Cardiac muscle cell (in vitro differentiated cells and primary cell): ENCODE measurements around the gene B3GAT1. TPM values are rescaled to one million over a fixed set of nuclear protein-coding genes. Genes with fewer than 3 reads are reported as not detected.

ENCODE experiments used
- DNase-seq, 2 donors: peaks; one replicate each; pipeline versions ENCODE4 v3.0.0 to v3.0.0-alpha.2; 2010 to 2017; ENCODE audit warnings: low read depth in 1 of 2, low spot score in 1 of 2
- H3K27ac ChIP-seq: fragments of 200-600 bp; sonication (generic); 2 replicates; pipeline ENCODE4 v1.5.1; 2016
- H3K27me3 ChIP-seq: fragments of 200-600 bp; sonication (generic); 2 replicates; pipeline ENCODE4 v1.6.0; 2016; ENCODE audit warnings: control low read depth
- H3K36me3 ChIP-seq: fragments of 200-600 bp; sonication (generic); 2 replicates; pipeline ENCODE4 v1.5.1; 2016; ENCODE audit warnings: control low read depth
- H3K4me1 ChIP-seq: fragments of 200-600 bp; sonication (generic); 2 replicates; pipeline ENCODE4 v1.8.1; 2017; ENCODE audit warnings: low read depth, mild to moderate bottlenecking, mixed run types
- H3K4me3 ChIP-seq: fragments of 200-600 bp; sonication (generic); 2 replicates; pipeline ENCODE4 v1.5.1; 2016; ENCODE audit warnings: mild to moderate bottlenecking
- H3K9me3 ChIP-seq: fragments of 200-600 bp; sonication (generic); 2 replicates; pipeline ENCODE4 v1.5.1; 2017; ENCODE audit warnings: low read depth, mild to moderate bottlenecking, control low read depth
- CTCF ChIP-seq: IDR thresholded peaks from 2 replicates; pipeline ENCODE4 v1.5.1; 2012; ENCODE audit warnings: low read depth, mild to moderate bottlenecking, low read length
- polyA plus RNA-seq: library from polyadenylated mRNA; unstranded; fragments of >200 nt; fragmentation: Nextera tagmentation; extraction: Ambion mirVana; gene quantifications from 2 replicates; pipeline ENCODE4 v1.2.1, GENCODE V29; 2016
- total RNA-seq: library from RNA; depleted of rRNA; stranded (reverse); fragments of >200 nt; gene quantifications from 2 replicates; pipeline ENCODE4 v1.2.3, GENCODE V29; 2016

The B3GAT1 gene
- total and polyA plus RNA-seq, 2 experiments from 2014 or later: 1.5 TPM; not detected in 1

- Histone ChIP-seq H3K36me3 (no peaks in the 10 kb centered on the region), H3K4me3 (no peak overlapping the region), H3K27me3 (peaks cover 27% of the 10 kb centered on the region), H3K27ac (no peak overlapping the region), H3K9me3 (no peaks in the 10 kb centered on the region), H3K4me1 (no peaks in the 10 kb centered on the region)
- no peak for DNase-seq
- no peak for TF ChIP-seq CTCF
Measured at GRCh38 chr11:134406264-134407185, 5.5 kb downstream of the B3GAT1 start.

- peaks cover 21% of the 10 kb centered on the region for H3K27me3 ChIP-seq
- no peak for DNase-seq
- H3K36me3 ChIP-seq: no peaks in the 10 kb centered on the region
- H3K4me3 ChIP-seq: no peak overlapping the region
- H3K4me1 ChIP-seq: no peaks in the 10 kb centered on the region
- TF ChIP-seq CTCF: no peak
- no peak overlapping the region for H3K27ac ChIP-seq
- no peaks in the 10 kb centered on the region for H3K9me3 ChIP-seq
Measured at GRCh38 chr11:134405841-134406240, 6.2 kb downstream of the B3GAT1 start.

- H3K27me3 ChIP-seq: peaks cover 16% of the 10 kb centered on the region
- no peak overlapping the region for H3K27ac ChIP-seq
- H3K4me3 ChIP-seq: no peak overlapping the region
- no peaks in the 10 kb centered on the region for H3K36me3 ChIP-seq
- DNase-seq: no peak
- no peak for TF ChIP-seq CTCF
- no peaks in the 10 kb centered on the region for H3K9me3 ChIP-seq
- H3K4me1 ChIP-seq: no peaks in the 10 kb centered on the region
Measured at GRCh38 chr11:134405436-134405835, 6.6 kb downstream of the B3GAT1 start.

GRCh38 chr11:134404575-134405341, 7.3 kb downstream of the B3GAT1 start:
- H3K27ac ChIP-seq: no peak overlapping the region
- DNase-seq: no peak
- no peaks in the 10 kb centered on the region for H3K9me3 ChIP-seq
- H3K27me3 ChIP-seq: peaks cover 10% of the 10 kb centered on the region
- no peaks in the 10 kb centered on the region for H3K36me3 ChIP-seq
- no peak overlapping the region for H3K4me3 ChIP-seq
- no peaks in the 10 kb centered on the region for H3K4me1 ChIP-seq
- TF ChIP-seq CTCF: no peak

- H3K9me3 ChIP-seq: no peaks in the 10 kb centered on the region
- DNase-seq: no peak
- H3K36me3 ChIP-seq: no peaks in the 10 kb centered on the region
- H3K27me3 ChIP-seq: no peaks in the 10 kb centered on the region
- no peaks in the 10 kb centered on the region for H3K4me1 ChIP-seq
- TF ChIP-seq CTCF: no peak
- H3K4me3 ChIP-seq: no peak overlapping the region
- no peak overlapping the region for H3K27ac ChIP-seq
Measured at GRCh38 chr11:134402910-134403309, 9.1 kb downstream of the B3GAT1 start.
